HG02885 (cell line): ENCODE data around the gene MED27.

Experiments used
- ATAC-seq: cut with Tn5 transposase; IDR thresholded peaks from one replicate; pipeline ENCODE4 v1.9.1; 2021; ENCODE audit warnings: mild to moderate bottlenecking; ENCODE audit not compliant: unreplicated experiment, poor library complexity

The MED27 gene

GRCh38 chr9:132079391-132080091 lies at the start of gene MED27:
TSS of gene MED27 (minus strand) at chr9:132079867. CDS start at chr9:132079844, 23 bp downstream.
- ATAC-seq, result peak; percentile 87

- no peak for ATAC-seq
Measured at GRCh38 chr9:132127888-132128534, 48.3 kb upstream of the MED27 start.

- ATAC-seq, result no peak
Measured at GRCh38 chr9:132126680-132127236, 47.1 kb upstream of the MED27 start.

- ATAC-seq, result no peak
Measured at GRCh38 chr9:132125944-132126679, 46.4 kb upstream of the MED27 start.

- ATAC-seq, result no peak
Measured at GRCh38 chr9:132125361-132125760, 45.7 kb upstream of the MED27 start.

- no peak for ATAC-seq
Measured at GRCh38 chr9:132124800-132125199, 45.1 kb upstream of the MED27 start.

GRCh38 chr9:132121021-132121420 lies 41.4 kb upstream of the MED27 start:
- ATAC-seq, result no peak

- ATAC-seq, result no peak
Measured at GRCh38 chr9:132117694-132118093, 38.0 kb upstream of the MED27 start.

- ATAC-seq, result no peak
Measured at GRCh38 chr9:132116583-132116982, 36.9 kb upstream of the MED27 start.

GRCh38 chr9:132114102-132114707 lies 34.5 kb upstream of the MED27 start:
- no peak for ATAC-seq

GRCh38 chr9:132109291-132109690 lies 29.6 kb upstream of the MED27 start:
- no peak for ATAC-seq

- ATAC-seq, result no peak
Measured at GRCh38 chr9:132108728-132109127, 29.1 kb upstream of the MED27 start.

- ATAC-seq, result no peak
Measured at GRCh38 chr9:132099741-132100407, 20.2 kb upstream of the MED27 start.

GRCh38 chr9:132099167-132099566 lies 19.5 kb upstream of the MED27 start:
- ATAC-seq, result no peak

- ATAC-seq, result no peak
Measured at GRCh38 chr9:132094314-132094791, 14.7 kb upstream of the MED27 start.

GRCh38 chr9:132090771-132091170 lies 11.1 kb upstream of the MED27 start:
- ATAC-seq, result no peak

GRCh38 chr9:132087438-132088030 lies 7.9 kb upstream of the MED27 start:
- ATAC-seq, result no peak

- ATAC-seq, result no peak
Measured at GRCh38 chr9:132082188-132082587, 2.5 kb upstream of the MED27 start.

- no peak for ATAC-seq
Measured at GRCh38 chr9:132078699-132079356, 839 bp downstream of the MED27 start.
